Stomach (tissue), 9 donors: Measurements from ENCODE around the gene TCF3. TPM values are rescaled to one million over a fixed set of nuclear protein-coding genes. Genes with fewer than 3 reads are reported as not detected.

Experiments
- DNase-seq, 2 donors: peaks; one replicate each; pipeline versions ENCODE4 v3.0.0 to v3.0.0-alpha.2; 2013 to 2019
- H3K27ac ChIP-seq, 5 donors: fragments of 200-600 bp in 4 of 5; sonication (generic) in 4 of 5; one replicate each; pipeline ENCODE4 v1.5.1; 2013 to 2019; ENCODE audit warnings: mild to moderate bottlenecking in 1 of 5, moderate library complexity in 1 of 5
- H3K27me3 ChIP-seq, 3 donors: fragments of 200-600 bp; sonication (generic); one replicate each; pipeline ENCODE4 v1.5.1; 2017 to 2019; ENCODE audit warnings: mixed run types in 1 of 3
- H3K36me3 ChIP-seq, 4 donors: fragments of 200-600 bp; sonication (generic); 1 replicate in 3 of 4; 2 replicates in 1 of 4; pipeline ENCODE4 v1.5.1; 2016 to 2019
- H3K4me1 ChIP-seq, 4 donors: fragments of 200-600 bp; sonication (generic); one replicate each; pipeline ENCODE4 v1.5.1; 2016 to 2019
- H3K4me3 ChIP-seq, 4 donors: fragments of 200-600 bp; sonication (generic) in 3 of 4; one replicate each; pipeline ENCODE4 v1.5.1; 2016 to 2019; ENCODE audit warnings: mild to moderate bottlenecking in 1 of 4
- H3K9me3 ChIP-seq, 4 donors: fragments of 200-600 bp; sonication (generic); one replicate each; pipeline ENCODE4 v1.5.1; 2016 to 2019
- EP300 ChIP-seq: sonication (generic); formaldehyde crosslinking; IDR thresholded peaks from one replicate; pipeline ENCODE4 v1.6.1; 2017; ENCODE audit warnings: antibody characterized with exemption
- POLR2A ChIP-seq, 4 donors: fragments of 450-650 bp; IDR thresholded peaks; one replicate each; pipeline ENCODE4 v1.6.1; 2016; ENCODE audit warnings: antibody characterized with exemption in 4 of 4, control low read depth in 2 of 4, mild to moderate bottlenecking in 1 of 4, moderate library complexity in 1 of 4
- POLR2AphosphoS5 ChIP-seq, 3 donors: sonication (generic); formaldehyde crosslinking; IDR thresholded peaks; one replicate each; pipeline ENCODE4 v1.6.1; 2016; ENCODE audit warnings: antibody characterized with exemption in 3 of 3
- WGBS, 5 donors: extraction: QIAGEN DNeasy Blood & Tissue Kit in 3 of 5; methylation state at CpG; one replicate each; pipeline versions ENCODE4 v1.1.5 to v1.1.7; 2013 to 2018; 5-methylcytosine and 5-hydroxymethylcytosine counted together
- intact Hi-C: fragments of 100-400 bp; cut with DNase I; formaldehyde crosslinking; loops from one replicate; pipeline ENCODE4 v1.15.1; 2023; ENCODE audit warnings: low total_unique reads
- polyA plus RNA-seq, 3 donors: library from polyadenylated mRNA; stranded (reverse); fragments of 200-250 nt; gene quantifications; one replicate each; pipeline ENCODE4 v1.2.3, GENCODE V29; 2013
- total RNA-seq, 5 donors: library from RNA; depleted of rRNA; stranded (reverse); fragments of >200 nt; gene quantifications; one replicate each; pipeline versions ENCODE4 v1.1.0 to v1.2.3, GENCODE V29; 2014 to 2016
- TF ChIP-seq, protein P1 (sequence below), 7 experiments: fragments of 450-650 bp in 4 of 7; fragments of 200-600 bp in 3 of 7; sonication (generic) in 3 of 7; IDR thresholded peaks; one replicate each; pipeline ENCODE4 v1.5.1; 2016 to 2019; ENCODE audit warnings: antibody characterized with exemption in 7 of 7, control low read depth in 2 of 7, mild to moderate bottlenecking in 1 of 7
- donor health status: healthy with polysubstance abuse.
- donor health status: Bipolar disorder and iron deficiency.
- donor health status: healthy.

The TCF3 gene
- total and polyA plus RNA-seq, 8 donors: 12.8 to 90.2 (median 34.1) TPM

- Histone ChIP-seq H3K4me3 (no peak overlapping the region), H3K9me3 (no peaks in the 10 kb centered on the region), H3K27me3 (no peaks in the 10 kb centered on the region), H3K4me1 (peaks cover 0 to 5% (median 0%) of the 10 kb centered on the region in 4 donors), H3K27ac (peak overlapping the region in 1 of 5 donors; percentile 13), H3K36me3 (peaks cover 58 to 99% (median 92%) of the 10 kb centered on the region in 4 donors)
- peak in 1 of 3 donors; percentile 33 for TF ChIP-seq POLR2AphosphoS5 (IDR thresholded peaks at IDR 0.05)
- TF ChIP-seq, protein P1, sequence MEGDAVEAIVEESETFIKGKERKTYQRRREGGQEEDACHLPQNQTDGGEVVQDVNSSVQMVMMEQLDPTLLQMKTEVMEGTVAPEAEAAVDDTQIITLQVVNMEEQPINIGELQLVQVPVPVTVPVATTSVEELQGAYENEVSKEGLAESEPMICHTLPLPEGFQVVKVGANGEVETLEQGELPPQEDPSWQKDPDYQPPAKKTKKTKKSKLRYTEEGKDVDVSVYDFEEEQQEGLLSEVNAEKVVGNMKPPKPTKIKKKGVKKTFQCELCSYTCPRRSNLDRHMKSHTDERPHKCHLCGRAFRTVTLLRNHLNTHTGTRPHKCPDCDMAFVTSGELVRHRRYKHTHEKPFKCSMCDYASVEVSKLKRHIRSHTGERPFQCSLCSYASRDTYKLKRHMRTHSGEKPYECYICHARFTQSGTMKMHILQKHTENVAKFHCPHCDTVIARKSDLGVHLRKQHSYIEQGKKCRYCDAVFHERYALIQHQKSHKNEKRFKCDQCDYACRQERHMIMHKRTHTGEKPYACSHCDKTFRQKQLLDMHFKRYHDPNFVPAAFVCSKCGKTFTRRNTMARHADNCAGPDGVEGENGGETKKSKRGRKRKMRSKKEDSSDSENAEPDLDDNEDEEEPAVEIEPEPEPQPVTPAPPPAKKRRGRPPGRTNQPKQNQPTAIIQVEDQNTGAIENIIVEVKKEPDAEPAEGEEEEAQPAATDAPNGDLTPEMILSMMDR (IDR thresholded peaks at IDR 0.05): no peak
- DNase-seq: no peak
- intact Hi-C loops: no loop called here
- 77 to 91% (median 84%) methylated on average over 8 of the region's 8 CpGs for WGBS, 5 donors
These were observed 36.0 kb downstream of the TCF3 start for GRCh38 chr19:1616396-1616795.

DNA sequence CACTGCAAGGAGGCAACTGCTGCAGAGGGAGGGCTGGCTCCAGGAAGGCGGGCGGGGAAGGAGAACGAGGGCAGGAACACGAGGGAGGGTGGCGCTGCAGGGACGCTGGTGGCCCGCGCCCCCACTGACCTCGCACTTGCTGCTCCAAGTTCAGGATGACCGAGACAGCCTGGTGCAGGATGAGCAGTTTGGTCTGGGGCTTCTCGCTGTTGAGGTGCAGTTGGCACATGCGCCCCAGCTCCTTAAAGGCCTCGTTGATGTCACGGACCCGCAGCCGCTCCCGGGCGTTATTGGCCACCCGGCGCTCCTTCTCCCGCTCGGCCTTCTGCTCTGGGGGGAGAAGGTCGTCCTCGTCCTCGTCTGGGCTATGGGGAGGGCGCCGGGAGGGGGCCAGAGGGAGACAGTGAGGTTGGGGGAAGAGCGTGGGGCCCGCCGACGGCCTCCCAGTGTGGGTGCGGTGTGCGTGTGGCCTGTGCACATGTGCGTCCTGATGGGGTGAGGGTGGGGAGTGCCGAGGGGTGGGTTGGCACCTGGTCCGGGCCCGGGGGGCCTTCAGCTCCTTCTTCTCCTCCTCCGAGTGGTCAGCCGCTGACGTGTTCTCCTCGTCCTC lies 37.2 kb downstream of the TCF3 start:
- no peak for DNase-seq
- Histone ChIP-seq H3K36me3 (peaks cover 52 to 99% (median 91%) of the 10 kb centered on the region in 4 donors), H3K4me1 (peaks cover 0 to 5% (median 0%) of the 10 kb centered on the region in 4 donors), H3K9me3 (no peaks in the 10 kb centered on the region), H3K27me3 (no peaks in the 10 kb centered on the region), H3K27ac (no peak overlapping the region), H3K4me3 (no peak overlapping the region)
- WGBS, 5 donors: 89 to 94% (median 92%) methylated on average over 26 to 41 of the region's 41 CpGs
- TF ChIP-seq EP300 (no peak), POLR2A (IDR thresholded peaks at IDR 0.05) (no peak), POLR2AphosphoS5 (IDR thresholded peaks at IDR 0.05) (no peak)
- TF ChIP-seq, protein P1 (IDR thresholded peaks at IDR 0.05): no peak
- intact Hi-C loops: no loop called here

GRCh38 chr19:1613808-1614570 lies 38.4 kb downstream of the TCF3 start:
- no peak for DNase-seq
- H3K27ac ChIP-seq: no peak overlapping the region
- intact Hi-C loops: loop anchor here (5.0 kb wide), 1 partner anchor 33 kb away; no protein-coding TSS in a partner anchor
- no peak overlapping the region for H3K4me3 ChIP-seq
- TF ChIP-seq EP300 (no peak), POLR2A (IDR thresholded peaks at IDR 0.05) (no peak), POLR2AphosphoS5 (IDR thresholded peaks at IDR 0.05) (no peak)
- TF ChIP-seq, protein P1 (IDR thresholded peaks at IDR 0.05): no peak
- peaks cover 48 to 91% (median 86%) of the 10 kb centered on the region in 4 donors for H3K36me3 ChIP-seq
- 93 to 95% (median 93%) methylated on average over 25 to 32 of the region's 32 CpGs for WGBS, 5 donors
- no peaks in the 10 kb centered on the region for H3K9me3 ChIP-seq
- H3K4me1 ChIP-seq: peaks cover 0 to 5% (median under 1%) of the 10 kb centered on the region in 4 donors
- no peaks in the 10 kb centered on the region for H3K27me3 ChIP-seq

DNA sequence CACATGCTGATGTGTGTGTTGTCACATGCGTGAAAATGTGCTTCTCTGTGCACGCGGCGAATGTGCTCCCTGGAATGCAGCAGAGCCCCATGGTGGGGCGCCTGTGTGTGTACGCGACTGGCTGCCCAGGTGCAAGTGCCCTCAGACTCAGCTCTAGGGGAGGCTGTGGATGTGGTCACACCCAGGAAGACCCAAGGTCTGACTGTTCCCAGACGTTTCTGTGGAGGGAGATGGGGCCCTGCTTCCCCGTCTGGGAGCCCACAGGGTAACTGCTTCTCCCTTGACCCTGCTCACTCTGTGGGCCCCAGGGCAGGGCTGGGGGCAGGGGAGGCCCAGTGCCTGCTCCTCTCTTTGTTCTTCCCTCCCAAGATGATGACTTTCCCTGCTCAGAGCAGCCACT lies 39.3 kb downstream of the TCF3 start:
- TF ChIP-seq, protein P1 (IDR thresholded peaks at IDR 0.05): no peak
- TF ChIP-seq EP300 (no peak), POLR2AphosphoS5 (IDR thresholded peaks at IDR 0.05) (no peak), POLR2A (IDR thresholded peaks at IDR 0.05) (no peak)
- DNase-seq: no peak
- no peak overlapping the region for H3K27ac ChIP-seq
- intact Hi-C loops: loop anchor here (5.0 kb wide), 1 partner anchor 34 kb away; no protein-coding TSS in a partner anchor
- H3K9me3 ChIP-seq: no peaks in the 10 kb centered on the region
- 77 to 88% (median 84%) methylated on average over 9 of the region's 9 CpGs for WGBS, 5 donors
- no peaks in the 10 kb centered on the region for H3K27me3 ChIP-seq
- peaks cover 44 to 83% (median 78%) of the 10 kb centered on the region in 4 donors for H3K36me3 ChIP-seq
- H3K4me3 ChIP-seq: no peak overlapping the region
- H3K4me1 ChIP-seq: peaks cover 0 to 8% (median 3%) of the 10 kb centered on the region in 4 donors
